Gastroesophageal sphincter (tissue), 4 donors: ENCODE data around the gene RIMS4. TPM values are rescaled to one million over a fixed set of nuclear protein-coding genes. Genes with fewer than 3 reads are reported as not detected.
A peak's percentile ranks its signal among the peaks of the same experiment; 100 is the strongest.

ENCODE experiments used
- ATAC-seq: fragments of 150-250 bp; one replicate; pipeline ENCODE4 v1.9.1; 2016; ENCODE audit warnings: mild to moderate bottlenecking, moderate library complexity
- H3K27ac ChIP-seq, 4 donors: fragments of 200-600 bp; sonication (generic) in 3 of 4; 1 replicate in 3 of 4; 2 replicates in 1 of 4; pipeline ENCODE4 v1.5.1; 2016 to 2019
- H3K27me3 ChIP-seq: fragments of 200-600 bp; sonication (generic); one replicate; pipeline ENCODE4 v1.5.1; 2019
- H3K36me3 ChIP-seq, 2 donors: fragments of 200-600 bp; sonication (generic); one replicate each; pipeline ENCODE4 v1.5.1; 2019; ENCODE audit warnings: control low read depth in 1 of 2
- H3K4me1 ChIP-seq, 3 donors: fragments of 200-600 bp; sonication (generic); 1 replicate in 2 of 3; 2 replicates in 1 of 3; pipeline ENCODE4 v1.5.1; 2016 to 2019; ENCODE audit warnings: control low read depth in 2 of 3
- H3K4me3 ChIP-seq, 2 donors: fragments of 200-600 bp; sonication (generic); one replicate each; pipeline ENCODE4 v1.5.1; 2019; ENCODE audit warnings: mild to moderate bottlenecking in 1 of 2, moderate library complexity in 1 of 2
- H3K9me3 ChIP-seq, 3 donors: fragments of 200-600 bp; sonication (generic); one replicate each; pipeline ENCODE4 v1.5.1; 2017 to 2019; ENCODE audit warnings: control low read depth in 2 of 3
- EP300 ChIP-seq: sonication (generic); formaldehyde crosslinking; IDR thresholded peaks from one replicate; pipeline ENCODE4 v1.6.1; 2017; ENCODE audit warnings: antibody characterized with exemption, mild to moderate bottlenecking
- POLR2A ChIP-seq, 2 donors: fragments of 450-650 bp; IDR thresholded peaks; one replicate each; pipeline ENCODE4 v1.6.1; 2017; ENCODE audit warnings: antibody characterized with exemption in 2 of 2, mild to moderate bottlenecking in 2 of 2, moderate library complexity in 1 of 2
- POLR2AphosphoS5 ChIP-seq: sonication (generic); formaldehyde crosslinking; IDR thresholded peaks from one replicate; pipeline ENCODE4 v1.6.1; 2017; ENCODE audit warnings: antibody characterized with exemption
- WGBS, 2 donors: methylation state at CpG; one replicate each; pipeline ENCODE4 v1.1.5; 2018; ENCODE audit warnings: low coverage in 1 of 2; 5-methylcytosine and 5-hydroxymethylcytosine counted together
- total RNA-seq, 4 donors: library from RNA; depleted of rRNA; stranded (reverse); fragments of >200 nt; gene quantifications; one replicate each; pipeline ENCODE4 v1.1.0, GENCODE V29; 2016
- TF ChIP-seq, protein P1 (sequence below), 4 experiments: fragments of 200-600 bp in 2 of 4; fragments of 450-650 bp in 2 of 4; sonication (generic) in 1 of 4; IDR thresholded peaks; one replicate each; pipeline ENCODE4 v1.5.1; 2017 to 2019; ENCODE audit warnings: antibody characterized with exemption in 4 of 4, mild to moderate bottlenecking in 2 of 4, moderate library complexity in 2 of 4

Gene RIMS4
- total RNA-seq, 4 donors from 2014 or later = 1.2 to 4.6 (median 2.4) TPM

- H3K27me3 ChIP-seq = no peaks in the 10 kb centered on the region
- TF ChIP-seq, protein P1, sequence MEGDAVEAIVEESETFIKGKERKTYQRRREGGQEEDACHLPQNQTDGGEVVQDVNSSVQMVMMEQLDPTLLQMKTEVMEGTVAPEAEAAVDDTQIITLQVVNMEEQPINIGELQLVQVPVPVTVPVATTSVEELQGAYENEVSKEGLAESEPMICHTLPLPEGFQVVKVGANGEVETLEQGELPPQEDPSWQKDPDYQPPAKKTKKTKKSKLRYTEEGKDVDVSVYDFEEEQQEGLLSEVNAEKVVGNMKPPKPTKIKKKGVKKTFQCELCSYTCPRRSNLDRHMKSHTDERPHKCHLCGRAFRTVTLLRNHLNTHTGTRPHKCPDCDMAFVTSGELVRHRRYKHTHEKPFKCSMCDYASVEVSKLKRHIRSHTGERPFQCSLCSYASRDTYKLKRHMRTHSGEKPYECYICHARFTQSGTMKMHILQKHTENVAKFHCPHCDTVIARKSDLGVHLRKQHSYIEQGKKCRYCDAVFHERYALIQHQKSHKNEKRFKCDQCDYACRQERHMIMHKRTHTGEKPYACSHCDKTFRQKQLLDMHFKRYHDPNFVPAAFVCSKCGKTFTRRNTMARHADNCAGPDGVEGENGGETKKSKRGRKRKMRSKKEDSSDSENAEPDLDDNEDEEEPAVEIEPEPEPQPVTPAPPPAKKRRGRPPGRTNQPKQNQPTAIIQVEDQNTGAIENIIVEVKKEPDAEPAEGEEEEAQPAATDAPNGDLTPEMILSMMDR (IDR thresholded peaks at IDR 0.05) = no peak
- no peak for TF ChIP-seq POLR2A (IDR thresholded peaks at IDR 0.05)
- TF ChIP-seq EP300 = no peak
- TF ChIP-seq POLR2AphosphoS5 = no peak
- 94 to 100% methylated on average over 1 to 3 of the region's 4 CpGs for whole genome bisulfite sequencing, 2 donors
- H3K4me3 ChIP-seq = no peak overlapping the region
- no peak for ATAC-seq
- peaks cover 0 to 51% (median 0%) of the 10 kb centered on the region in 3 donors for H3K4me1 ChIP-seq
- H3K9me3 ChIP-seq = no peaks in the 10 kb centered on the region
- H3K36me3 ChIP-seq = no peaks in the 10 kb centered on the region
- H3K27ac ChIP-seq = no peak overlapping the region
These were observed 73.2 kb downstream of the RIMS4 start for GRCh38 chr20:44737116-44737515.

DNA sequence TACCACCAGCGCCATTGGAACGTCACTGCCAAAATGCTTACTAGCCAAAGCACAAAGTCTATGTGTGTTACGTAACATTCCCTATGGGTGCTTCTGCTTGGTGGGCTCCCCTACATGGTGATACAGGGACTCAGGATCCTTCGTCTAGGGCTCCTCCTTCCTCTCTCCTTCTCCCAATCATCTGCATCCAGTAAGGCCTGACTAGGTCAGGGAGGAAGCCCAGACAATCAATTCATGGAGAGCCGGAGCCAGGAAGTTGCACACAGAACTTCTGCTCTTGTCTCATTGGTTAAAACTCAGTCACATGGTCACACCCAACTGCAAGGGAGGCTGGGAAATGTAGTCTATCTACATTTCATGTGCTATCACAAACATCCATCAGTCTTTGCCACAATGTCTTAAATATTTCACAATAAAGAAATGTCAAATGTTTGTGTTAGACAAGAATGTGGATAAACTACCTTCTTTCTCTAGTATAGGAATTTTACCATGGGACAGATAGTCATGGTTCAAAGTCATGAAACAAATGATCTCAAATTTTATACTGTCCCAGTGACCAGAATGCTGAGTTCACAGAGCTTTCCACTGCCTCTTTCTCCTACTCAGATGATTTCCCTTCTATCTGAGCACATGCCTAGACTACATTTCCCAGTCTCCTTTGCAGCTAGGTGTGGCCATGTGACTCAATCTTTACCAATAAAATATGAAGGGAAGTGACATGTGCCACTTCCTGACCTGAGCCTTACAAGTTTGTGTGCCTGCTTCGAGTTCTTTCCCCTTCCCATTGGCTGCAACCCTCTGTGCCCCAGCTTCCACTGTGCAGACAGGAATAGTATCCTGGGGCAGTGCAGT, 74.0 kb downstream of the RIMS4 start:
- peak overlapping the region in 1 of 4 donors; percentile 44 for H3K27ac ChIP-seq
- TF ChIP-seq, protein P1 (IDR thresholded peaks at IDR 0.05) = no peak
- no peak for TF ChIP-seq EP300
- no peak for TF ChIP-seq POLR2A (IDR thresholded peaks at IDR 0.05)
- no peak for TF ChIP-seq POLR2AphosphoS5
- H3K27me3 ChIP-seq = no peaks in the 10 kb centered on the region
- H3K9me3 ChIP-seq = no peaks in the 10 kb centered on the region
- ATAC-seq = peak; percentile 77
- H3K4me3 ChIP-seq = no peak overlapping the region
- H3K36me3 ChIP-seq = no peaks in the 10 kb centered on the region
- peaks cover 0 to 50% (median 0%) of the 10 kb centered on the region in 3 donors for H3K4me1 ChIP-seq
- 35 to 54% methylated on average over 4 of the region's 6 CpGs for WGBS, 2 donors

GRCh38 chr20:44735816-44736169, 74.6 kb downstream of the RIMS4 start:
- TF ChIP-seq EP300 = no peak
- TF ChIP-seq, protein P1 (IDR thresholded peaks at IDR 0.05) = no peak
- TF ChIP-seq POLR2A (IDR thresholded peaks at IDR 0.05) = no peak
- TF ChIP-seq POLR2AphosphoS5 = no peak
- 95% methylated on average over 4 of the region's 4 CpGs; no CpG with 5 or more reads in 1 of the 2 donors for WGBS, 2 donors
- no peak for ATAC-seq
- no peaks in the 10 kb centered on the region for H3K9me3 ChIP-seq
- H3K4me3 ChIP-seq = no peak overlapping the region
- H3K27ac ChIP-seq = peak overlapping the region in 2 of 4 donors; percentile 43 to 44
- no peaks in the 10 kb centered on the region for H3K27me3 ChIP-seq
- peaks cover 0 to 54% (median 0%) of the 10 kb centered on the region in 3 donors for H3K4me1 ChIP-seq
- H3K36me3 ChIP-seq = no peaks in the 10 kb centered on the region

GRCh38 chr20:44734938-44735337, 75.4 kb downstream of the RIMS4 start:
- H3K4me3 ChIP-seq = no peak overlapping the region
- H3K27me3 ChIP-seq = no peaks in the 10 kb centered on the region
- H3K27ac ChIP-seq = peak overlapping the region in 3 of 4 donors; percentile 31 to 43 (median 34)
- H3K36me3 ChIP-seq = no peaks in the 10 kb centered on the region
- peaks cover 0 to 57% (median 0%) of the 10 kb centered on the region in 3 donors for H3K4me1 ChIP-seq
- no peak for ATAC-seq
- WGBS, 2 donors = 30 to 76% methylated on average over 3 of the region's 3 CpGs
- no peaks in the 10 kb centered on the region for H3K9me3 ChIP-seq
- no peak for TF ChIP-seq POLR2A (IDR thresholded peaks at IDR 0.05)
- no peak for TF ChIP-seq EP300
- TF ChIP-seq, protein P1 (IDR thresholded peaks at IDR 0.05) = peak; percentile 27 to 50 (median 36)
- TF ChIP-seq POLR2AphosphoS5 = no peak
